ENCODE data around the gene ZNF562. TPM values are rescaled to one million over a fixed set of nuclear protein-coding genes. Genes with fewer than 3 reads are reported as not detected.

The ZNF562 gene
- total and polyA plus RNA-seq, 2 of the 4 experiments (the other 2 are of a cell fraction), result 5.2 to 43.7 TPM

GRCh38 chr19:9608912-9609311 lies 66.0 kb downstream of the ZNF562 start:
- no peak for ATAC-seq (ENCODE audit: low read depth)
- BruUV-seq (replicated peaks), result no TSS peak
- intact Hi-C loops (cut with micrococcal nuclease), result no loop called here
- no peak overlapping the region for H3K14ac ChIP-seq (replicated peaks; ENCODE audit: low read depth, low read length)
- no peaks in the 10 kb centered on the region for H3K4me1 ChIP-seq (ENCODE audit: control insufficient read depth, insufficient read depth, low read length)
- no peak overlapping the region for H4K5ac ChIP-seq (ENCODE audit: low read depth, low read length)
- no peak overlapping the region for H3K4me2 ChIP-seq (ENCODE audit: low read depth, low read length)
- peaks cover 54% of the 10 kb centered on the region for H3K9me3 ChIP-seq (ENCODE audit: control insufficient read depth, insufficient read depth, low read length)
- no peak overlapping the region for H4K8ac ChIP-seq (ENCODE audit: low read depth in 2 of 2, low read length in 2 of 2)
- no peak overlapping the region for H3K9ac ChIP-seq (ENCODE audit: low read depth, low read length)
- no peak overlapping the region for H4K91ac ChIP-seq (ENCODE audit: insufficient read depth, low read depth, low read length)
- no peak overlapping the region for H2BK120ac ChIP-seq (ENCODE audit: low read depth, low read length)
- CTCF ChIA-PET, result no interaction called here
- no peaks in the 10 kb centered on the region for H3K9me1 ChIP-seq (ENCODE audit: insufficient read depth, low read length)
- no peak overlapping the region for H2AK5ac ChIP-seq (ENCODE audit: low read depth, low read length)
- no peak overlapping the region for H2AFZ ChIP-seq (replicated peaks; ENCODE audit: low read length, poor library complexity)
- H3K27ac ChIP-seq (ENCODE audit: insufficient read depth, low read length), result no peak overlapping the region
- H2BK5ac ChIP-seq (ENCODE audit: low read depth, low read length, poor library complexity, severe bottlenecking), result no peak overlapping the region
- H3K4ac ChIP-seq (ENCODE audit: low read depth, low read length), result no peak overlapping the region
- POLR2A ChIA-PET (ENCODE audit: unreplicated experiment), result no interaction called here
- WGBS, 2 experiments (ENCODE audit: extremely low coverage in 2 of 2, insufficient read length in 1 of 2), result no CpG with 5 or more reads among the region's 5 CpGs
- no peak for DNase-seq
- H3K4me3 ChIP-seq (ENCODE audit: insufficient read depth, low read depth, low read length), result no peak overlapping the region
- in situ Hi-C loops (cut with MboI; ENCODE audit: low sequenced_read_pairs), result no loop called here
- no peak overlapping the region for H2AK9ac ChIP-seq (replicated peaks; ENCODE audit: low read depth, low read length, poor library complexity)
- H3K36me3 ChIP-seq (ENCODE audit: control insufficient read depth, insufficient read depth, low read length), result peaks cover 52% of the 10 kb centered on the region
- H2BK15ac ChIP-seq (ENCODE audit: low read depth, low read length), result no peak overlapping the region
- dilution Hi-C loops (cut with HindIII; ENCODE audit: low sequenced_read_pairs, unreplicated experiment), result no loop called here
- no peak overlapping the region for H3K23ac ChIP-seq (ENCODE audit: low read depth, low read length)
- peaks cover 0 to 3% of the 10 kb centered on the region in 2 experiments; a peak in 2 of 4 replicates for H3K79me1 ChIP-seq (ENCODE audit: low read depth in 1 of 2, low read length in 2 of 2)
- H2BK20ac ChIP-seq (ENCODE audit: low read depth, low read length), result no peak overlapping the region
- TF ChIP-seq, protein P1, sequence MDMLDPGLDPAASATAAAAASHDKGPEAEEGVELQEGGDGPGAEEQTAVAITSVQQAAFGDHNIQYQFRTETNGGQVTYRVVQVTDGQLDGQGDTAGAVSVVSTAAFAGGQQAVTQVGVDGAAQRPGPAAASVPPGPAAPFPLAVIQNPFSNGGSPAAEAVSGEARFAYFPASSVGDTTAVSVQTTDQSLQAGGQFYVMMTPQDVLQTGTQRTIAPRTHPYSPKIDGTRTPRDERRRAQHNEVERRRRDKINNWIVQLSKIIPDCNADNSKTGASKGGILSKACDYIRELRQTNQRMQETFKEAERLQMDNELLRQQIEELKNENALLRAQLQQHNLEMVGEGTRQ (IDR thresholded peaks at IDR 0.05; ENCODE audit: low read depth, low read length), result no peak
- TF ChIP-seq POLR2A (IDR thresholded peaks at IDR 0.05; ENCODE audit: low read depth, low read length) (no peak), RFX5 (IDR thresholded peaks at IDR 0.05; ENCODE audit: low read depth, low read length) (no peak), BHLHE40 (IDR thresholded peaks at IDR 0.05; ENCODE audit: low read depth, low read length) (no peak)
- H3K27me3 ChIP-seq (ENCODE audit: control insufficient read depth, insufficient read depth, low read length), result no peaks in the 10 kb centered on the region
- H3K18ac ChIP-seq (ENCODE audit: low read depth, low read length), result no peak overlapping the region
- H3K56ac ChIP-seq (ENCODE audit: extremely low read depth, insufficient read depth, low read length), result no peak overlapping the region
- H4K20me1 ChIP-seq (ENCODE audit: insufficient read depth, low read length), result no peaks in the 10 kb centered on the region
